WI38 (cell line): Measurements from ENCODE around the gene NHEJ1.
"Not testable (repeated sequence)": the region's sequence is repeated elsewhere in the genome, so short reads cannot be mapped to it uniquely, and the experiment has no call there.

Experiments
- H3K4me3 ChIP-seq: 2 replicates; pipeline ENCODE4 v1.5.1; 2011; ENCODE audit warnings: low read depth, mild to moderate bottlenecking, control low read depth, low read length
- CTCF ChIP-seq: IDR thresholded peaks from 2 replicates; pipeline ENCODE4 v1.5.1; 2012; ENCODE audit warnings: low read depth, mild to moderate bottlenecking, control low read depth, low read length

Gene NHEJ1

GRCh38 chr2:219205981-219206327 is 45.3 kb upstream of the NHEJ1 start:
- H3K4me3 ChIP-seq, result peak overlapping the region; percentile 73
- TF ChIP-seq CTCF, result no peak

GRCh38 chr2:219205165-219205538 is 44.5 kb upstream of the NHEJ1 start:
- TF ChIP-seq CTCF, result no peak
- no peak overlapping the region for H3K4me3 ChIP-seq

- H3K4me3 ChIP-seq, result no peak overlapping the region
- no peak for TF ChIP-seq CTCF
These were observed 44.0 kb upstream of the NHEJ1 start for GRCh38 chr2:219204425-219205164.

DNA sequence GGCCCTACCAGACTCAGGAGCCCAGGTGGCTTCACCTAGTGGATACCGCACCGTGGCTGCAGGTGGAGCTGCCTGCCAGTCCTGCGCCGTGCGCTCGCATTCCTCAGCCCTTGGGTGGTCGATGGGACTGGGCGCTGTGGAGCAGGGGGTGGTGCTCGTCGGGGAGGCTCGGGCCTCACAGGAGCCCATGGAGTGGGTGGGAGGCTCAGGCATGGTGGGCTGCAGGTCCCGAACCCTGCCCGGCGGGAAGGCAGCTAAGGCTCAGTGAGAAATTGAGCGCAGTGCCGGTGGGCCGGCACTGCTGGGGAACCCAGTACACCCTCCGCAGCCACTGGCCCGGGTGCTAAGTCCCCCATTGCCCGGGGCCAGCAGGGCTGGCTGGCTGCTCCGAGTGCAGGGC is 40.7 kb upstream of the NHEJ1 start:
- H3K4me3 ChIP-seq, result not testable (repeated sequence)

GRCh38 chr2:219200502-219201326 is 40.1 kb upstream of the NHEJ1 start:
- not testable (repeated sequence) for H3K4me3 ChIP-seq

- TF ChIP-seq CTCF, result no peak
- H3K4me3 ChIP-seq, result no peak overlapping the region
These were observed 39.0 kb upstream of the NHEJ1 start for GRCh38 chr2:219199470-219200211.

GRCh38 chr2:219198974-219199373 is 38.4 kb upstream of the NHEJ1 start:
- no peak for TF ChIP-seq CTCF
- no peak overlapping the region for H3K4me3 ChIP-seq

GRCh38 chr2:219197388-219197787 is 36.8 kb upstream of the NHEJ1 start:
- no peak overlapping the region for H3K4me3 ChIP-seq

More at GRCh38 chr2:219197388-219197787, 36.8 kb upstream of the NHEJ1 start:
- no peak for TF ChIP-seq CTCF
